Urinary bladder (tissue), 4 donors: Measurements from ENCODE around the gene OTX2. TPM values are rescaled to one million over a fixed set of nuclear protein-coding genes. Genes with fewer than 3 reads are reported as not detected.

Experiments used
- DNase-seq: peaks from one replicate; pipeline ENCODE4 v3.0.0-alpha.2; 2015; ENCODE audit errors: extremely low spot score
- H3K27ac ChIP-seq: one replicate; pipeline ENCODE4 v1.5.1; 2013; ENCODE audit warnings: low read depth, mild to moderate bottlenecking, moderate library complexity
- H3K36me3 ChIP-seq: one replicate; pipeline ENCODE4 v1.6.1; 2013; ENCODE audit warnings: mild to moderate bottlenecking, moderate library complexity; ENCODE audit not compliant: insufficient read depth
- H3K4me1 ChIP-seq: one replicate; pipeline ENCODE4 v1.6.1; 2013; ENCODE audit warnings: mild to moderate bottlenecking, moderate library complexity; ENCODE audit not compliant: insufficient read depth
- H3K4me3 ChIP-seq: one replicate; pipeline ENCODE4 v1.5.1; 2013; ENCODE audit warnings: low read depth, low read length
- WGBS: extraction: QIAGEN DNeasy Blood & Tissue Kit; methylation state at CpG from one replicate; pipeline ENCODE4 v1.1.7; 2013; 5-methylcytosine and 5-hydroxymethylcytosine counted together
- polyA plus RNA-seq: library from polyadenylated mRNA; stranded (reverse); fragments of 200-250 nt; gene quantifications from one replicate; pipeline ENCODE4 v1.2.3, GENCODE V29; 2013
- total RNA-seq: library from RNA; depleted of rRNA; stranded (reverse); fragments of >200 nt; gene quantifications from one replicate; pipeline ENCODE4 v1.2.3, GENCODE V29; 2014
- donor health status: healthy with polysubstance abuse.
- donor health status: healthy.

OTX2 gene
- total and polyA plus RNA-seq, 2 donors = not detected

- no peaks in the 10 kb centered on the region for H3K4me1 ChIP-seq
- no peak overlapping the region for H3K27ac ChIP-seq
- no peak for DNase-seq
- WGBS = 2% methylated on average over 31 of the region's 31 CpGs
- H3K4me3 ChIP-seq = no peak overlapping the region
- H3K36me3 ChIP-seq = no peaks in the 10 kb centered on the region
These were observed 7.2 kb upstream of the OTX2 start for GRCh38 chr14:56817396-56817921.

GRCh38 chr14:56816574-56817391, 6.5 kb upstream of the OTX2 start:
- Histone ChIP-seq H3K4me3 (no peak overlapping the region), H3K36me3 (no peaks in the 10 kb centered on the region), H3K27ac (no peak overlapping the region), H3K4me1 (no peaks in the 10 kb centered on the region)
- WGBS = 1% methylated on average over 66 of the region's 66 CpGs
- no peak for DNase-seq

GRCh38 chr14:56815745-56816144, 5.5 kb upstream of the OTX2 start:
- no peak for DNase-seq
- Histone ChIP-seq H3K4me3 (no peak overlapping the region), H3K4me1 (no peaks in the 10 kb centered on the region), H3K36me3 (no peaks in the 10 kb centered on the region), H3K27ac (no peak overlapping the region)
- 11% methylated on average over 5 of the region's 5 CpGs for WGBS

- H3K27ac ChIP-seq = no peak overlapping the region
- no peak overlapping the region for H3K4me3 ChIP-seq
- 8% methylated on average over 4 of the region's 4 CpGs for WGBS
- H3K36me3 ChIP-seq = no peaks in the 10 kb centered on the region
- H3K4me1 ChIP-seq = no peaks in the 10 kb centered on the region
- DNase-seq = no peak
These were observed 4.9 kb upstream of the OTX2 start for GRCh38 chr14:56814969-56815700.

- DNase-seq = no peak
- Histone ChIP-seq H3K4me3 (no peak overlapping the region), H3K36me3 (no peaks in the 10 kb centered on the region), H3K27ac (no peak overlapping the region), H3K4me1 (no peaks in the 10 kb centered on the region)
- WGBS = 3% methylated on average over 7 of the region's 7 CpGs
These were observed 4.3 kb upstream of the OTX2 start for GRCh38 chr14:56814519-56814959.

- no peak for DNase-seq
- H3K4me3 ChIP-seq = no peak overlapping the region
- H3K36me3 ChIP-seq = no peaks in the 10 kb centered on the region
- H3K27ac ChIP-seq = no peak overlapping the region
- no peaks in the 10 kb centered on the region for H3K4me1 ChIP-seq
- 6% methylated on average over 3 of the region's 3 CpGs for WGBS
These were observed 2.9 kb upstream of the OTX2 start for GRCh38 chr14:56813143-56813551.

- H3K27ac ChIP-seq = no peak overlapping the region
- H3K36me3 ChIP-seq = no peaks in the 10 kb centered on the region
- 3% methylated on average over 25 of the region's 25 CpGs for WGBS
- no peak for DNase-seq
- no peaks in the 10 kb centered on the region for H3K4me1 ChIP-seq
- no peak overlapping the region for H3K4me3 ChIP-seq
These were observed 2.3 kb upstream of the OTX2 start for GRCh38 chr14:56812364-56813141.

- H3K4me3 ChIP-seq = no peak overlapping the region
- no peaks in the 10 kb centered on the region for H3K4me1 ChIP-seq
- 3% methylated on average over 39 of the region's 39 CpGs for WGBS
- no peak overlapping the region for H3K27ac ChIP-seq
- H3K36me3 ChIP-seq = no peaks in the 10 kb centered on the region
- DNase-seq = no peak
These were observed 1.5 kb upstream of the OTX2 start for GRCh38 chr14:56811593-56812363.

- DNase-seq = no peak
- WGBS = 4% methylated on average over 31 of the region's 31 CpGs
- Histone ChIP-seq H3K27ac (no peak overlapping the region), H3K4me3 (no peak overlapping the region), H3K36me3 (no peaks in the 10 kb centered on the region), H3K4me1 (no peaks in the 10 kb centered on the region)
These were observed 735 bp upstream of the OTX2 start for GRCh38 chr14:56810836-56811592.

- Histone ChIP-seq H3K27ac (no peak overlapping the region), H3K4me1 (no peaks in the 10 kb centered on the region), H3K4me3 (no peak overlapping the region), H3K36me3 (no peaks in the 10 kb centered on the region)
- DNase-seq = no peak
- 5% methylated on average over 63 of the region's 63 CpGs for WGBS
These were observed 771 bp downstream of the OTX2 start for GRCh38 chr14:56809270-56810146.

GRCh38 chr14:56808383-56809269, 1.7 kb downstream of the OTX2 start:
- no peak overlapping the region for H3K4me3 ChIP-seq
- WGBS = 3% methylated on average over 71 of the region's 71 CpGs
- no peak for DNase-seq
- H3K36me3 ChIP-seq = no peaks in the 10 kb centered on the region
- H3K27ac ChIP-seq = no peak overlapping the region
- H3K4me1 ChIP-seq = no peaks in the 10 kb centered on the region
